Measurements from ENCODE around the gene TM4SF4. TPM values are rescaled to one million over a fixed set of nuclear protein-coding genes. Genes with fewer than 3 reads are reported as not detected.

TM4SF4 gene
- total RNA-seq, 2 donors from 2014 or later = not detected

- H3K36me3 ChIP-seq = peaks cover 10% of the 10 kb centered on the region
- no peaks in the 10 kb centered on the region for H3K27me3 ChIP-seq
- no peak overlapping the region for H3K4me3 ChIP-seq
- H3K27ac ChIP-seq = no peak overlapping the region
- TF ChIP-seq, protein P1, sequence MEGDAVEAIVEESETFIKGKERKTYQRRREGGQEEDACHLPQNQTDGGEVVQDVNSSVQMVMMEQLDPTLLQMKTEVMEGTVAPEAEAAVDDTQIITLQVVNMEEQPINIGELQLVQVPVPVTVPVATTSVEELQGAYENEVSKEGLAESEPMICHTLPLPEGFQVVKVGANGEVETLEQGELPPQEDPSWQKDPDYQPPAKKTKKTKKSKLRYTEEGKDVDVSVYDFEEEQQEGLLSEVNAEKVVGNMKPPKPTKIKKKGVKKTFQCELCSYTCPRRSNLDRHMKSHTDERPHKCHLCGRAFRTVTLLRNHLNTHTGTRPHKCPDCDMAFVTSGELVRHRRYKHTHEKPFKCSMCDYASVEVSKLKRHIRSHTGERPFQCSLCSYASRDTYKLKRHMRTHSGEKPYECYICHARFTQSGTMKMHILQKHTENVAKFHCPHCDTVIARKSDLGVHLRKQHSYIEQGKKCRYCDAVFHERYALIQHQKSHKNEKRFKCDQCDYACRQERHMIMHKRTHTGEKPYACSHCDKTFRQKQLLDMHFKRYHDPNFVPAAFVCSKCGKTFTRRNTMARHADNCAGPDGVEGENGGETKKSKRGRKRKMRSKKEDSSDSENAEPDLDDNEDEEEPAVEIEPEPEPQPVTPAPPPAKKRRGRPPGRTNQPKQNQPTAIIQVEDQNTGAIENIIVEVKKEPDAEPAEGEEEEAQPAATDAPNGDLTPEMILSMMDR (IDR thresholded peaks at IDR 0.05) = no peak
- H3K9me3 ChIP-seq = no peaks in the 10 kb centered on the region
- DNase-seq (ENCODE audit: low spot score) = no peak
- H3K4me1 ChIP-seq = peaks cover 0 to 81% of the 10 kb centered on the region in 2 donors
Observed at GRCh38 chr3:149538371-149538770, 63.9 kb downstream of the TM4SF4 start.

- Histone ChIP-seq H3K9me3 (no peaks in the 10 kb centered on the region), H3K4me3 (no peak overlapping the region), H3K36me3 (peaks cover 10% of the 10 kb centered on the region), H3K4me1 (peaks cover 0 to 66% of the 10 kb centered on the region in 2 donors), H3K27ac (no peak overlapping the region), H3K27me3 (no peaks in the 10 kb centered on the region)
- TF ChIP-seq, protein P1 (IDR thresholded peaks at IDR 0.05) = peak in 1 of 2 donors; percentile 23
- DNase-seq (ENCODE audit: low spot score) = no peak
Observed at GRCh38 chr3:149541091-149541491, 66.6 kb downstream of the TM4SF4 start.

- H3K27me3 ChIP-seq = no peaks in the 10 kb centered on the region
- no peak for DNase-seq (ENCODE audit: low spot score)
- H3K27ac ChIP-seq = peak overlapping the region in 1 of 2 donors; percentile 25
- peaks cover 10% of the 10 kb centered on the region for H3K36me3 ChIP-seq
- H3K9me3 ChIP-seq = no peaks in the 10 kb centered on the region
- no peak overlapping the region for H3K4me3 ChIP-seq
- peaks cover 0 to 70% of the 10 kb centered on the region in 2 donors for H3K4me1 ChIP-seq
- TF ChIP-seq, protein P1 (IDR thresholded peaks at IDR 0.05) = no peak
Observed at GRCh38 chr3:149542375-149543312, 68.1 kb downstream of the TM4SF4 start.

DNA sequence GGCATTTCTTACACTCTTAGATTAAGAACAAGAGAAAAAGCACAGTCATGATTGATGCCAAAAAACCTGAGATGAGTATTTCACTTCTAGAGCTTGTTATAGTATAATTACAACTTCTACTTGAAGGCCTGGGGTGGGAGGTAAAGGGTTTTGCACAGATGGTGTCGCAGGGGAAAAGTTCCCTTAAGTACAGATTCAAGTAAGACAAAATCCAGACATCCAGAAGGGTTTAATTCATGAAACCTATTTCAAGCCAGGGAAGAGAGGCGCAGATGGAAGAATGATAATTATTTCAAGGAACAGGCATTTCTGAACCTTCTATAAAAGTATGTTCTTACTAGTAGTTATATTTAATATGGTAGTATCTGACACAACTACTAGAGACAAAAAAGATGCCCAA, 70.6 kb downstream of the TM4SF4 start:
- Histone ChIP-seq H3K36me3 (peaks cover 10% of the 10 kb centered on the region), H3K4me1 (peaks cover 0 to 69% of the 10 kb centered on the region in 2 donors), H3K27me3 (no peaks in the 10 kb centered on the region), H3K9me3 (no peaks in the 10 kb centered on the region), H3K4me3 (no peak overlapping the region), H3K27ac (no peak overlapping the region)
- DNase-seq (ENCODE audit: low spot score) = no peak
- TF ChIP-seq, protein P1 (IDR thresholded peaks at IDR 0.05) = no peak

GRCh38 chr3:149547413-149547812, 72.9 kb downstream of the TM4SF4 start:
- no peaks in the 10 kb centered on the region for H3K36me3 ChIP-seq
- H3K4me3 ChIP-seq = no peak overlapping the region
- no peaks in the 10 kb centered on the region for H3K9me3 ChIP-seq
- DNase-seq (ENCODE audit: low spot score) = peak; percentile 78
- peaks cover 0 to 47% of the 10 kb centered on the region in 2 donors for H3K4me1 ChIP-seq
- H3K27me3 ChIP-seq = no peaks in the 10 kb centered on the region
- TF ChIP-seq, protein P1 (IDR thresholded peaks at IDR 0.05) = no peak
- peak overlapping the region; percentile 62 to 73 for H3K27ac ChIP-seq
